K562 (cell line): ENCODE data around the gene FBXO11. TPM values are rescaled to one million over a fixed set of nuclear protein-coding genes. Genes with fewer than 3 reads are reported as not detected.
"Not testable (repeated sequence)": the region's sequence is repeated elsewhere in the genome, so short reads cannot be mapped to it uniquely, and the experiment has no call there.

ENCODE experiments used
- ATAC-seq: fragments of 200-7000 bp; cut with Tn5 transposase; 3 replicates; pipeline ENCODE4 v1.9.1; 2020; ENCODE audit warnings: moderate library complexity
- BruUV-seq: library from RNA; stranded (reverse); fragments of 400-500 nt; replicated peaks from 2 replicates; lab custom pipeline; 2021; lab: Mats Ljungman, UMichigan
- CTCF ChIA-PET: fragments of 300-600 bp; formaldehyde crosslinking; extraction: SDS; loops from one replicate; lab custom pipeline; 2021; ENCODE audit warnings: low intra/inter-chr PET ratio; lab: Yijun Ruan, JAX
- POLR2A ChIA-PET: fragments of 300-600, 350-650 bp; sonication (Branson Sonifier 250); formaldehyde crosslinking; extraction: SDS; loops from one replicate; lab custom pipeline; 2021; ENCODE audit warnings: antibody characterized with exemption, inconsistent platforms; lab: Yijun Ruan, JAX
- DNase-seq, 4 experiments: peaks; one replicate each; pipeline versions ENCODE4 v3.0.0 to v3.0.0-alpha.2; 2011 to 2018; ENCODE audit warnings: low spot score in 3 of 4, mixed read lengths in 3 of 4; ENCODE audit errors: extremely low read depth in 1 of 4
- FAIRE-seq: peaks from 2 replicates; lab custom pipeline; 2011; peaks lifted over from hg19 to GRCh38; lab: Jason Lieb, UNC
- H2AFZ ChIP-seq: 2 replicates; pipeline ENCODE4 v1.6.0; 2011; ENCODE audit warnings: low read depth, low read length, control low read depth, inconsistent platforms
- H3K27ac ChIP-seq: fragments of 200-600 bp; 3 replicates; pipeline ENCODE4 v1.8.0; 2011; ENCODE audit warnings: low read depth, mild to moderate bottlenecking, control low read depth, inconsistent platforms, low read length, moderate library complexity, mixed read lengths; ENCODE audit errors: extremely low read depth
- H3K27me3 ChIP-seq, 2 experiments: fragments of 300-600 bp in 1 of 2; 2 replicates in 1 of 2; 3 replicates in 1 of 2; pipeline versions ENCODE4 v1.6.0 to v1.8.0; 2011; ENCODE audit warnings: inconsistent platforms in 2 of 2, low read length in 2 of 2, mild to moderate bottlenecking in 1 of 2, mixed read lengths in 1 of 2, moderate library complexity in 1 of 2; ENCODE audit not compliant: control insufficient read depth in 2 of 2, insufficient read depth in 2 of 2
- H3K36me3 ChIP-seq: fragments of 300-600 bp; 3 replicates; pipeline ENCODE4 v1.8.0; 2011; ENCODE audit warnings: mild to moderate bottlenecking, low read length, inconsistent platforms; ENCODE audit not compliant: control insufficient read depth, insufficient read depth
- H3K4me1 ChIP-seq, 2 experiments: fragments of 200-600 bp in 1 of 2; replicated peaks in 1 of 2; 2 replicates in 1 of 2; 3 replicates in 1 of 2; pipeline versions ENCODE4 v1.5.1 to v1.8.0; 2011; ENCODE audit warnings: inconsistent platforms in 2 of 2, low read length in 2 of 2, mild to moderate bottlenecking in 1 of 2, mixed read lengths in 1 of 2, moderate library complexity in 1 of 2; ENCODE audit not compliant: control insufficient read depth in 2 of 2, insufficient read depth in 2 of 2
- H3K4me2 ChIP-seq: 2 replicates; pipeline ENCODE4 v1.6.1; 2011; ENCODE audit warnings: low read length, control low read depth, inconsistent platforms, mixed read lengths; ENCODE audit not compliant: insufficient read depth
- H3K4me3 ChIP-seq: fragments of 200-600 bp; sonication (generic), shearing (Covaris generic); 2 replicates; pipeline ENCODE4 v1.5.1; 2016; ENCODE audit warnings: control low read depth, inconsistent platforms
- H3K79me2 ChIP-seq: fragments of 200-600 bp; 3 replicates; pipeline ENCODE4 v1.8.0; 2011; ENCODE audit warnings: low read length, inconsistent platforms; ENCODE audit not compliant: control insufficient read depth, insufficient read depth
- H3K9ac ChIP-seq, 2 experiments: 2 replicates each; pipeline versions ENCODE4 v1.6.0 to v1.6.1; 2011; ENCODE audit warnings: low read depth in 2 of 2, low read length in 2 of 2, control low read depth in 1 of 2, inconsistent platforms in 1 of 2, mild to moderate bottlenecking in 1 of 2, mixed read lengths in 1 of 2; ENCODE audit not compliant: insufficient read depth in 1 of 2
- H3K9me1 ChIP-seq: one replicate; pipeline ENCODE4 v1.6.0; 2011; ENCODE audit warnings: inconsistent platforms, mild to moderate bottlenecking, low read length, moderate library complexity; ENCODE audit not compliant: control insufficient read depth, insufficient read depth
- H3K9me3 ChIP-seq: replicated peaks from 2 replicates; pipeline ENCODE4 v1.5.1; 2011; ENCODE audit warnings: low read depth, low read length, inconsistent platforms; ENCODE audit not compliant: control insufficient read depth, insufficient read depth
- H4K20me1 ChIP-seq: replicated peaks from 2 replicates; pipeline ENCODE4 v1.6.1; 2011; ENCODE audit warnings: low read length, inconsistent platforms, mixed read lengths; ENCODE audit not compliant: control insufficient read depth, insufficient read depth
- ASH1L ChIP-seq: fragments of 450-650 bp; IDR thresholded peaks from 2 replicates; pipeline ENCODE4 v1.6.1; 2018; ENCODE audit warnings: borderline replicate concordance, mild to moderate bottlenecking, low read depth; ENCODE audit not compliant: partially characterized antibody
- DLX4 ChIP-seq: fragments of 250-450 bp; sonication (Bioruptor Pico); IDR thresholded peaks from 2 replicates; pipeline ENCODE4 v1.6.1; 2021; ENCODE audit warnings: mild to moderate bottlenecking
- ETV5 ChIP-seq: sonication (generic); formaldehyde crosslinking; IDR thresholded peaks from 2 replicates; pipeline ENCODE4 v1.4.0; 2020; ENCODE audit warnings: low read depth, mild to moderate bottlenecking, missing genetic modification reagents
- FOXO4 ChIP-seq: fragments of 450-650 bp; formaldehyde crosslinking; IDR thresholded peaks from 2 replicates; pipeline ENCODE4 v1.4.0; 2020; ENCODE audit warnings: mild to moderate bottlenecking, moderate library complexity
- HMG20A ChIP-seq: fragments of 450-650 bp; formaldehyde crosslinking; conservative IDR thresholded peaks from 2 replicates; pipeline ENCODE4 v1.4.0; 2020; ENCODE audit warnings: mild to moderate bottlenecking, mixed read lengths
- NFE2L1 ChIP-seq: fragments of 450-650 bp; IDR thresholded peaks from 2 replicates; pipeline ENCODE4 v1.6.1; 2016; ENCODE audit warnings: missing genetic modification characterization, low read depth, mild to moderate bottlenecking, missing compliant biosample characterization, moderate library complexity, borderline replicate concordance
- NFIC ChIP-seq: fragments of 450-650 bp; IDR thresholded peaks from 2 replicates; pipeline ENCODE4 v1.6.1; 2017; ENCODE audit warnings: mild to moderate bottlenecking, inconsistent platforms
- NR1H2 ChIP-seq: sonication (generic); formaldehyde crosslinking; IDR thresholded peaks from 2 replicates; pipeline ENCODE4 v1.4.0; 2020; ENCODE audit warnings: mild to moderate bottlenecking, missing genetic modification reagents
- RUNX1 ChIP-seq: sonication (generic); IDR thresholded peaks from 2 replicates; pipeline ENCODE4 v1.6.1; 2016; ENCODE audit warnings: antibody characterized with exemption, low read depth
- VEZF1 ChIP-seq: fragments of 200-800 bp; sonication (Bioruptor generic); IDR thresholded peaks from 2 replicates; pipeline ENCODE4 v1.6.1; 2017; ENCODE audit warnings: missing genetic modification characterization, missing compliant biosample characterization
- WGBS: fragments of 100-300 bp; shearing (Covaris generic); methylation state at CpG from one replicate; pipeline ENCODE4 v1.1.6; 2016; ENCODE audit warnings: low coverage, mixed read lengths; ENCODE audit not compliant: insufficient coverage; ENCODE audit errors: missing lambda C conversion rate; 5-methylcytosine and 5-hydroxymethylcytosine counted together
- in situ Hi-C: fragments of 300-500 bp; cut with MboI; formaldehyde crosslinking; loops from 4 replicates; pipeline ENCODE4 v1.15.0; 2018; ENCODE audit warnings: inconsistent platforms, mixed read lengths
- intact Hi-C: fragments of 100-400 bp; cut with micrococcal nuclease; formaldehyde crosslinking; loops from 2 replicates; pipeline ENCODE4 v1.14.2; 2022
- polyA plus RNA-seq, 8 experiments: library from polyadenylated mRNA; depleted of rRNA in 4 of 8; stranded (reverse) in 5 of 8; unstranded in 3 of 8; fragments of >200 nt; fragmentation: Nextera tagmentation in 2 of 8; fragmentation: Illumina TruSeq in 1 of 8; extraction: Ambion mirVana in 2 of 8; extraction: Trizol in 1 of 8; gene quantifications; 2 replicates each; pipeline versions ENCODE4 v1.2.1 to v1.2.3, GENCODE V29; 2011 to 2014; ENCODE audit warnings: inconsistent platforms in 1 of 8, missing spikeins in 1 of 8
- total RNA-seq, 7 experiments: library from RNA; depleted of rRNA in 6 of 7; stranded (reverse); fragments of >200 nt in 6 of 7; fragmentation: Illumina TruSeq in 2 of 7; extraction: Trizol in 2 of 7; gene quantifications; 2 replicates each; pipeline versions ENCODE4 v1.2.1 to v1.2.3, GENCODE V29; 2011 to 2021; ENCODE audit warnings: low replicate concordance in 1 of 7

FBXO11 gene
- total and polyA plus RNA-seq, 9 of the 15 experiments (the other 6 are each of a cell fraction or from before 2014, with no cell fraction given), result 8.8 to 44.5 (median 24.1) TPM

GRCh38 chr2:47853067-47853777, 53.1 kb downstream of the FBXO11 start:
- POLR2A ChIA-PET, result interaction anchor here (0.6 to 1.1 kb wide), 3 partner anchors 51 to 67 kb away, joined by 3 to 5 read pairs (median 5); no protein-coding TSS in a partner anchor
- H3K4me3 ChIP-seq, DNase-seq, H3K9ac ChIP-seq, H3K36me3 ChIP-seq, BruUV-seq, H2AFZ ChIP-seq, ATAC-seq, H3K4me1 ChIP-seq, H3K27ac ChIP-seq, H3K9me3 ChIP-seq, H3K9me1 ChIP-seq, H3K4me2 ChIP-seq, CTCF ChIA-PET, H3K27me3 ChIP-seq: not testable (repeated sequence)
- whole genome bisulfite sequencing, result 80% methylated on average over 8 of the region's 8 CpGs
- intact Hi-C loops, result loop anchor here (10.0 kb wide), 1 partner anchor 572 kb away; no protein-coding TSS in a partner anchor
- H3K79me2 ChIP-seq, result peaks cover 92% of the 10 kb centered on the region
- peak; percentile 23 for FAIRE-seq
- H4K20me1 ChIP-seq, result peaks cover 12% of the 10 kb centered on the region; the same call in 1 of the 2 replicates
- in situ Hi-C loops, result loop anchor here (25.0 kb wide), 1 partner anchor 559 kb away; no protein-coding TSS in a partner anchor

- DNase-seq, result no peak
- Histone ChIP-seq H3K9me3 (no peaks in the 10 kb centered on the region), H3K27ac (no peak overlapping the region), H3K9me1 (no peaks in the 10 kb centered on the region), H3K9ac (no peak overlapping the region), H3K4me3 (no peak overlapping the region), H3K4me2 (no peak overlapping the region), H3K27me3 (no peaks in the 10 kb centered on the region), H4K20me1 (peaks cover 2% of the 10 kb centered on the region; the same call in 1 of the 2 replicates), H2AFZ (no peak overlapping the region), H3K79me2 (peaks cover 86% of the 10 kb centered on the region), H3K36me3 (0 out of 3 replicates have a peak, but pooled peaks cover 2% of the 10 kb centered on the region), H3K4me1 (no peaks in the 10 kb centered on the region)
- 72% methylated on average over 1 of the region's 1 CpG for WGBS
- ChIA-PET CTCF (interaction anchor here (1.1 kb wide), 1 partner anchor 571 kb away, joined by 3 read pairs; no protein-coding TSS in a partner anchor), POLR2A (interaction anchor here (0.7 to 1.1 kb wide), 2 partner anchors 17 to 402 kb away, joined by 3 read pairs; no protein-coding TSS in a partner anchor)
- FAIRE-seq, result no peak
- ATAC-seq, result no peak; the same call in 2 of the 3 replicates
- no TSS peak for BruUV-seq
- intact Hi-C loops (loop anchor here (10.0 kb wide), 1 partner anchor 575 kb away; no protein-coding TSS in a partner anchor), in situ Hi-C loops (loop anchor here (25.0 kb wide), 1 partner anchor 562 kb away; no protein-coding TSS in a partner anchor)
- TF ChIP-seq NFIC, result no peak
- TF ChIP-seq NR1H2 (CRISPR knock-in tag), result no peak
- no peak for TF ChIP-seq ASH1L
- TF ChIP-seq NFE2L1 (tag), result no peak
- TF ChIP-seq ETV5 (CRISPR knock-in tag), result no peak
- no peak for TF ChIP-seq DLX4
- TF ChIP-seq HMG20A (CRISPR knock-in tag), result no peak
- TF ChIP-seq RUNX1, result no peak
- TF ChIP-seq VEZF1, result no peak
- TF ChIP-seq FOXO4, result no peak
Measured at GRCh38 chr2:47850198-47850597, 56.1 kb downstream of the FBXO11 start.
